HG02970 (cell line): ENCODE data around the gene PDF.

Experiments used
- ATAC-seq: cut with Tn5 transposase; IDR thresholded peaks from one replicate; pipeline ENCODE4 v1.9.1; 2021; ENCODE audit warnings: mild to moderate bottlenecking, moderate library complexity, moderate number of reproducible peaks; ENCODE audit not compliant: unreplicated experiment, low FRiP score

PDF gene

GRCh38 chr16:69286941-69287713 lies 43.3 kb downstream of the PDF start:
- no peak for ATAC-seq

- ATAC-seq: no peak
Measured at GRCh38 chr16:69285240-69285639, 45.1 kb downstream of the PDF start.

- ATAC-seq: no peak
Measured at GRCh38 chr16:69283851-69284250, 46.5 kb downstream of the PDF start.

- ATAC-seq: no peak
Measured at GRCh38 chr16:69277413-69277812, 53.0 kb downstream of the PDF start.
